BE2C (cell line): ENCODE results near the gene ASB10.

Experiments used
- DNase-seq: peaks from one replicate; pipeline ENCODE4 v3.0.0-alpha.2; 2020
- H3K27me3 ChIP-seq: fragments of 250-450 bp; sonication (Bioruptor Pico); 2 replicates; pipeline ENCODE4 v1.5.1; 2020; ENCODE audit warnings: mild to moderate bottlenecking
- H3K36me3 ChIP-seq: fragments of 250-450 bp; sonication (Bioruptor Pico); 2 replicates; pipeline ENCODE4 v1.5.1; 2020; ENCODE audit warnings: mild to moderate bottlenecking
- H3K4me1 ChIP-seq: fragments of 250-450 bp; sonication (Bioruptor Pico); 2 replicates; pipeline ENCODE4 v1.5.1; 2020
- H3K4me3 ChIP-seq: 2 replicates; pipeline ENCODE4 v1.5.1; 2011; ENCODE audit warnings: low read depth, low read length
- H3K9me3 ChIP-seq: fragments of 250-450 bp; sonication (Bioruptor Pico); 2 replicates; pipeline ENCODE4 v1.5.1; 2020
- CTCF ChIP-seq: IDR thresholded peaks from 2 replicates; pipeline ENCODE4 v1.5.1; 2012; ENCODE audit warnings: mild to moderate bottlenecking, low read depth, low read length

Gene ASB10

GRCh38 chr7:151226560-151226874 is 39.5 kb upstream of the ASB10 start:
- no peak for DNase-seq
- Histone ChIP-seq H3K4me3 (peak overlapping the region; percentile 91), H3K36me3 (peaks cover 42% of the 10 kb centered on the region), H3K27me3 (no peaks in the 10 kb centered on the region), H3K9me3 (no peaks in the 10 kb centered on the region), H3K4me1 (no peaks in the 10 kb centered on the region; the same call in 1 of the 2 replicates)
- no peak for TF ChIP-seq CTCF

- no peak for TF ChIP-seq CTCF
- H3K9me3 ChIP-seq: no peaks in the 10 kb centered on the region
- H3K36me3 ChIP-seq: peaks cover 45% of the 10 kb centered on the region
- no peaks in the 10 kb centered on the region; the same call in 1 of the 2 replicates for H3K4me1 ChIP-seq
- DNase-seq: no peak
- no peaks in the 10 kb centered on the region for H3K27me3 ChIP-seq
- peak overlapping the region; percentile 91 for H3K4me3 ChIP-seq
Observed at GRCh38 chr7:151225948-151226510, 39.0 kb upstream of the ASB10 start.

- Histone ChIP-seq H3K27me3 (no peaks in the 10 kb centered on the region), H3K4me1 (no peaks in the 10 kb centered on the region; the same call in 1 of the 2 replicates), H3K9me3 (no peaks in the 10 kb centered on the region), H3K4me3 (no peak overlapping the region), H3K36me3 (peaks cover 65% of the 10 kb centered on the region)
- no peak for DNase-seq
- TF ChIP-seq CTCF: no peak
Observed at GRCh38 chr7:151223728-151224127, 36.7 kb upstream of the ASB10 start.

GRCh38 chr7:151218170-151218569 is 31.1 kb upstream of the ASB10 start:
- DNase-seq: no peak
- Histone ChIP-seq H3K4me3 (no peak overlapping the region), H3K36me3 (peaks cover 89% of the 10 kb centered on the region), H3K27me3 (no peaks in the 10 kb centered on the region), H3K9me3 (no peaks in the 10 kb centered on the region), H3K4me1 (no peaks in the 10 kb centered on the region)
- TF ChIP-seq CTCF: no peak

- peaks cover 74% of the 10 kb centered on the region for H3K36me3 ChIP-seq
- DNase-seq: no peak
- H3K27me3 ChIP-seq: no peaks in the 10 kb centered on the region
- no peak overlapping the region for H3K4me3 ChIP-seq
- no peak for TF ChIP-seq CTCF
- no peaks in the 10 kb centered on the region for H3K4me1 ChIP-seq
- no peaks in the 10 kb centered on the region for H3K9me3 ChIP-seq
Observed at GRCh38 chr7:151215396-151215795, 28.3 kb upstream of the ASB10 start.

GRCh38 chr7:151213826-151214225 is 26.8 kb upstream of the ASB10 start:
- H3K4me1 ChIP-seq: no peaks in the 10 kb centered on the region
- peaks cover 61% of the 10 kb centered on the region for H3K36me3 ChIP-seq
- no peak for DNase-seq
- no peak for TF ChIP-seq CTCF
- no peaks in the 10 kb centered on the region for H3K9me3 ChIP-seq
- no peak overlapping the region for H3K4me3 ChIP-seq
- no peaks in the 10 kb centered on the region for H3K27me3 ChIP-seq
